Neuronal stem cell (in vitro differentiated cells): Measurements from ENCODE around the gene NEGR1.
A peak's percentile ranks its signal among the peaks of the same experiment; 100 is the strongest.

Experiments used
- DNase-seq: peaks from one replicate; pipeline ENCODE4 v3.0.0-alpha.2; 2013; ENCODE audit warnings: low spot score
- H2AFZ ChIP-seq: one replicate; pipeline ENCODE4 v1.6.1; 2013; ENCODE audit warnings: mild to moderate bottlenecking, low read length, inconsistent platforms
- H2AK5ac ChIP-seq: 2 replicates; pipeline ENCODE4 v1.6.1; 2013; ENCODE audit warnings: low read depth, mild to moderate bottlenecking, inconsistent platforms, low read length, moderate library complexity, mixed read lengths
- H2BK120ac ChIP-seq: 2 replicates; pipeline ENCODE4 v1.6.1; 2013; ENCODE audit warnings: low read depth, mild to moderate bottlenecking, inconsistent platforms, low read length, moderate library complexity, mixed read lengths
- H2BK12ac ChIP-seq: one replicate; pipeline ENCODE4 v1.6.1; 2013; ENCODE audit warnings: low read length, inconsistent platforms
- H2BK15ac ChIP-seq: 2 replicates; pipeline ENCODE4 v1.6.1; 2013; ENCODE audit warnings: mild to moderate bottlenecking, low read length, inconsistent platforms, mixed read lengths
- H2BK5ac ChIP-seq: one replicate; pipeline ENCODE4 v1.6.1; 2013; ENCODE audit warnings: inconsistent platforms, mild to moderate bottlenecking, low read length, moderate library complexity
- H3K14ac ChIP-seq: one replicate; pipeline ENCODE4 v1.6.1; 2013; ENCODE audit warnings: low read length, inconsistent platforms
- H3K18ac ChIP-seq: 2 replicates; pipeline ENCODE4 v1.6.1; 2013; ENCODE audit warnings: low read length, inconsistent platforms
- H3K23ac ChIP-seq: 2 replicates; pipeline ENCODE4 v1.6.1; 2013; ENCODE audit warnings: low read depth, mild to moderate bottlenecking, mixed read lengths, low read length, inconsistent platforms; ENCODE audit not compliant: poor library complexity
- H3K27ac ChIP-seq: replicated peaks from 3 replicates; pipeline ENCODE4 v1.5.1; 2013; ENCODE audit warnings: low read length, inconsistent platforms
- H3K27me3 ChIP-seq, 3 experiments: 2 replicates each; pipeline ENCODE4 v1.6.1; 2013; ENCODE audit warnings: low read length in 3 of 3, mild to moderate bottlenecking in 2 of 3, inconsistent platforms in 1 of 3, low read depth in 1 of 3, mixed read lengths in 1 of 3, moderate library complexity in 1 of 3; ENCODE audit not compliant: control insufficient read depth in 3 of 3, insufficient read depth in 3 of 3
- H3K36me3 ChIP-seq, 2 donors: replicated peaks in 1 of 2; 2 replicates each; pipeline ENCODE4 v1.6.1; 2013; ENCODE audit warnings: low read length in 2 of 2; ENCODE audit not compliant: control insufficient read depth in 2 of 2, insufficient read depth in 2 of 2
- H3K4ac ChIP-seq: 2 replicates; pipeline ENCODE4 v1.6.1; 2013; ENCODE audit warnings: inconsistent platforms, mild to moderate bottlenecking, low read length, moderate library complexity
- H3K4me1 ChIP-seq, 2 donors: 1 replicate in 1 of 2; 2 replicates in 1 of 2; pipeline ENCODE4 v1.6.1; 2013; ENCODE audit warnings: low read length in 2 of 2, low read depth in 1 of 2; ENCODE audit not compliant: control insufficient read depth in 2 of 2, insufficient read depth in 1 of 2
- H3K4me2 ChIP-seq: one replicate; pipeline ENCODE4 v1.6.1; 2013; ENCODE audit warnings: mild to moderate bottlenecking, low read length, inconsistent platforms; ENCODE audit not compliant: insufficient read depth, poor library complexity, severe bottlenecking
- H3K4me3 ChIP-seq, 2 donors: 2 replicates each; pipeline ENCODE4 v1.5.1; 2013; ENCODE audit warnings: low read length in 2 of 2, mild to moderate bottlenecking in 2 of 2, inconsistent platforms in 1 of 2, moderate library complexity in 1 of 2
- H3K79me1 ChIP-seq: one replicate; pipeline ENCODE4 v1.6.1; 2013; ENCODE audit warnings: low read depth, mild to moderate bottlenecking, inconsistent platforms, low read length, moderate library complexity
- H3K9ac ChIP-seq: one replicate; pipeline ENCODE4 v1.6.1; 2013; ENCODE audit warnings: mild to moderate bottlenecking, low read depth, low read length, inconsistent platforms; ENCODE audit not compliant: poor library complexity
- H3K9me3 ChIP-seq, 2 donors: replicated peaks in 1 of 2; 2 replicates each; pipeline versions ENCODE3 to v1.6.1; 2013; ENCODE audit warnings: low read length in 2 of 2, mild to moderate bottlenecking in 2 of 2, inconsistent platforms in 1 of 2, low read depth in 1 of 2, mixed read lengths in 1 of 2, moderate library complexity in 1 of 2; ENCODE audit not compliant: control insufficient read depth in 2 of 2, insufficient read depth in 1 of 2
- H4K8ac ChIP-seq: one replicate; pipeline ENCODE4 v1.6.1; 2013; ENCODE audit warnings: low read depth, mild to moderate bottlenecking, inconsistent platforms, low read length, moderate library complexity
- H4K91ac ChIP-seq: one replicate; pipeline ENCODE4 v1.6.1; 2013; ENCODE audit warnings: low read length, low read depth, mild to moderate bottlenecking, inconsistent platforms; ENCODE audit not compliant: poor library complexity
- WGBS, 2 donors: extraction: QIAGEN DNeasy Blood & Tissue Kit; methylation state at CpG; one replicate each; pipeline ENCODE4 v1.1.7; 2013; ENCODE audit warnings: missing lambda C conversion rate in 2 of 2, mixed read lengths in 1 of 2; ENCODE audit not compliant: insufficient read length in 2 of 2, insufficient replicate concordance in 1 of 2; ENCODE audit errors: extremely low coverage in 2 of 2; 5-methylcytosine and 5-hydroxymethylcytosine counted together

Gene NEGR1

GRCh38 chr1:71862756-71863155, 419.6 kb downstream of the NEGR1 start:
- Histone ChIP-seq H3K4ac (no peak overlapping the region), H3K27me3 (no peaks in the 10 kb centered on the region), H2BK12ac (no peak overlapping the region), H2AFZ (no peak overlapping the region), H3K9me3 (no peaks in the 10 kb centered on the region), H3K4me2 (no peak overlapping the region), H3K14ac (no peak overlapping the region), H2AK5ac (no peak overlapping the region), H4K91ac (no peak overlapping the region), H2BK120ac (no peak overlapping the region), H2BK5ac (no peak overlapping the region), H3K4me3 (no peak overlapping the region), H3K27ac (no peak overlapping the region), H3K4me1 (peaks cover 0 to 5% of the 10 kb centered on the region in 2 donors), H2BK15ac (no peak overlapping the region), H3K36me3 (no peaks in the 10 kb centered on the region), H3K23ac (no peak overlapping the region), H4K8ac (no peak overlapping the region), H3K9ac (no peak overlapping the region), H3K79me1 (no peaks in the 10 kb centered on the region), H3K18ac (no peak overlapping the region)
- DNase-seq, result no peak
- WGBS, 2 donors, result no CpG with 5 or more reads among the region's 2 CpGs

- no peak for DNase-seq
Measured at GRCh38 chr1:71861022-71861421, 421.3 kb downstream of the NEGR1 start.

GRCh38 chr1:71859806-71860205, 422.5 kb downstream of the NEGR1 start:
- no peak for DNase-seq
- H3K23ac ChIP-seq, result no peak overlapping the region
- no peak overlapping the region for H2BK120ac ChIP-seq
- no peaks in the 10 kb centered on the region for H3K79me1 ChIP-seq
- H3K9ac ChIP-seq, result no peak overlapping the region
- no peak overlapping the region for H2BK5ac ChIP-seq
- H3K36me3 ChIP-seq, result no peaks in the 10 kb centered on the region
- WGBS, 2 donors, result no CpG with 5 or more reads among the region's 2 CpGs
- H2AK5ac ChIP-seq, result no peak overlapping the region
- no peaks in the 10 kb centered on the region for H3K9me3 ChIP-seq
- peaks cover 0 to 8% of the 10 kb centered on the region in 2 donors for H3K4me1 ChIP-seq
- no peak overlapping the region for H2AFZ ChIP-seq
- H3K4me2 ChIP-seq, result no peak overlapping the region
- no peak overlapping the region for H4K8ac ChIP-seq
- no peak overlapping the region for H3K4ac ChIP-seq
- no peak overlapping the region for H3K4me3 ChIP-seq
- H2BK15ac ChIP-seq, result no peak overlapping the region
- H3K18ac ChIP-seq, result no peak overlapping the region
- H3K14ac ChIP-seq, result no peak overlapping the region
- no peak overlapping the region for H2BK12ac ChIP-seq
- H3K27ac ChIP-seq, result no peak overlapping the region
- no peaks in the 10 kb centered on the region for H3K27me3 ChIP-seq
- H4K91ac ChIP-seq, result no peak overlapping the region

More at GRCh38 chr1:71861022-71861421, 421.3 kb downstream of the NEGR1 start:
- no peak overlapping the region for H3K27ac ChIP-seq
- no peak overlapping the region for H3K14ac ChIP-seq
- H2AFZ ChIP-seq, result no peak overlapping the region
- H3K4me3 ChIP-seq, result no peak overlapping the region
- H3K36me3 ChIP-seq, result no peaks in the 10 kb centered on the region
- no peak overlapping the region for H2BK12ac ChIP-seq
- no peak overlapping the region for H2BK120ac ChIP-seq
- H3K9ac ChIP-seq, result no peak overlapping the region
- no peak overlapping the region for H3K18ac ChIP-seq
- H2AK5ac ChIP-seq, result no peak overlapping the region
- no peak overlapping the region for H2BK5ac ChIP-seq
- H3K23ac ChIP-seq, result no peak overlapping the region
- H3K79me1 ChIP-seq, result no peaks in the 10 kb centered on the region
- H3K4ac ChIP-seq, result no peak overlapping the region
- no peaks in the 10 kb centered on the region for H3K9me3 ChIP-seq
- no peak overlapping the region for H4K8ac ChIP-seq
- peaks cover 0 to 8% of the 10 kb centered on the region in 2 donors for H3K4me1 ChIP-seq
- H3K4me2 ChIP-seq, result no peak overlapping the region
- no peak overlapping the region for H2BK15ac ChIP-seq
- no peaks in the 10 kb centered on the region for H3K27me3 ChIP-seq
- no peak overlapping the region for H4K91ac ChIP-seq

DNA sequence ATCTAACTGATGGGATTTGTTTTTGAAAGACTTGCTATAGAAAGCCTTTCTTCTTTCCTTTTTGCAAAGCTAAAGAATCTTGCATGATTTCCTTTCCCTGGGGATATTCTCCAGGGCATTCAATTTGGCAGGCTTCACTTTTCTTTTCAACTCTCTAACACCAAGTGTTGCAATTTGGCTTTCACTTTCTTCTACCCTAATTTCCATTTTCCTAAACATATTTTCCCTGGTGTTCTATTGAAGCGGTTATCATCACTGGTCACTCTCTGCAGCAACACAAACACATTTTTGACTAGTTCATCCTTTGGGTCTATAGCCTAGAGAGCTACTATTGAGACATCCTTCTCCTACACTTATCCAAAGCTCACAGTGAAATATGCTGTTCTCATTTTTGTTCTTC, 424.5 kb downstream of the NEGR1 start:
- Histone ChIP-seq H2BK5ac (no peak overlapping the region), H3K14ac (no peak overlapping the region), H3K4ac (no peak overlapping the region), H2BK15ac (no peak overlapping the region), H3K27me3 (no peaks in the 10 kb centered on the region), H3K18ac (no peak overlapping the region), H3K27ac (no peak overlapping the region), H3K4me1 (peaks cover 0 to 12% of the 10 kb centered on the region in 2 donors), H3K79me1 (no peaks in the 10 kb centered on the region), H2AK5ac (no peak overlapping the region), H3K23ac (no peak overlapping the region), H3K4me2 (no peak overlapping the region), H4K8ac (no peak overlapping the region), H3K4me3 (no peak overlapping the region), H3K9me3 (no peaks in the 10 kb centered on the region), H2BK12ac (no peak overlapping the region), H2AFZ (peak overlapping the region; percentile 27), H2BK120ac (no peak overlapping the region), H3K36me3 (no peaks in the 10 kb centered on the region), H4K91ac (no peak overlapping the region), H3K9ac (no peak overlapping the region)
- WGBS, 2 donors, result no CpG with 5 or more reads among the region's 1 CpG
- DNase-seq, result no peak
